CD14-positive monocyte (primary cell): ENCODE results near the gene TP53BP2. TPM values are rescaled to one million over a fixed set of nuclear protein-coding genes. Genes with fewer than 3 reads are reported as not detected.

Experiments used
- DNase-seq, 3 donors: peaks; one replicate each; pipeline ENCODE4 v3.0.0-alpha.2; 2011 to 2022
- H2AFZ ChIP-seq: 2 replicates; pipeline ENCODE4 v1.6.0; 2012; ENCODE audit warnings: mild to moderate bottlenecking, low read depth, low read length, inconsistent platforms; ENCODE audit not compliant: insufficient read depth, poor library complexity, severe bottlenecking
- H3K27ac ChIP-seq, 2 donors: 1 replicate in 1 of 2; 2 replicates in 1 of 2; pipeline ENCODE4 v1.5.1; 2012 to 2013; ENCODE audit warnings: low read length in 2 of 2, control low read depth in 1 of 2, inconsistent platforms in 1 of 2, low read depth in 1 of 2, mild to moderate bottlenecking in 1 of 2
- H3K27me3 ChIP-seq, 2 donors: one replicate each; pipeline versions ENCODE4 v1.6.0 to v1.6.1; 2011 to 2013; ENCODE audit warnings: low read length in 2 of 2; ENCODE audit not compliant: control insufficient read depth in 2 of 2, insufficient read depth in 2 of 2
- H3K36me3 ChIP-seq, 2 donors: replicated peaks in 1 of 2; 1 replicate in 1 of 2; 2 replicates in 1 of 2; pipeline versions ENCODE4 v1.5.1 to v1.6.1; 2012 to 2013; ENCODE audit warnings: low read length in 2 of 2, control low read depth in 1 of 2, inconsistent platforms in 1 of 2, mild to moderate bottlenecking in 1 of 2; ENCODE audit not compliant: insufficient read depth in 2 of 2, control insufficient read depth in 1 of 2
- H3K4me1 ChIP-seq, 2 donors: 1 replicate in 1 of 2; 2 replicates in 1 of 2; pipeline versions ENCODE4 v1.5.1 to v1.6.1; 2012 to 2013; ENCODE audit warnings: low read length in 2 of 2, control low read depth in 1 of 2, inconsistent platforms in 1 of 2, mild to moderate bottlenecking in 1 of 2, moderate library complexity in 1 of 2; ENCODE audit not compliant: insufficient read depth in 2 of 2, control insufficient read depth in 1 of 2
- H3K4me2 ChIP-seq: replicated peaks from 2 replicates; pipeline ENCODE3; 2012; ENCODE audit warnings: low read length, moderate library complexity, mild to moderate bottlenecking; ENCODE audit not compliant: poor library complexity, severe bottlenecking; ENCODE audit errors: extremely low read depth
- H3K4me3 ChIP-seq, 3 experiments: fragments of 200-600 bp in 1 of 3; sonication (generic) in 1 of 3; replicated peaks in 1 of 3; 1 replicate in 2 of 3; 2 replicates in 1 of 3; pipeline ENCODE4 v1.5.1; 2011 to 2013; ENCODE audit warnings: low read length in 3 of 3, mild to moderate bottlenecking in 3 of 3, control low read depth in 2 of 3, low read depth in 2 of 3, inconsistent platforms in 1 of 3, moderate library complexity in 1 of 3
- H3K79me2 ChIP-seq: 2 replicates; pipeline ENCODE4 v1.6.0; 2012; ENCODE audit warnings: mild to moderate bottlenecking, control low read depth, inconsistent platforms, low read length, moderate library complexity; ENCODE audit not compliant: insufficient read depth
- H3K9ac ChIP-seq: 2 replicates; pipeline ENCODE4 v1.6.0; 2017; ENCODE audit warnings: low read length, mild to moderate bottlenecking; ENCODE audit not compliant: insufficient read depth, poor library complexity, severe bottlenecking
- H3K9me3 ChIP-seq, 2 donors: replicated peaks in 1 of 2; 1 replicate in 1 of 2; 2 replicates in 1 of 2; pipeline versions ENCODE4 v1.5.1 to v1.6.1; 2012 to 2013; ENCODE audit warnings: low read length in 2 of 2, control low read depth in 1 of 2; ENCODE audit not compliant: control insufficient read depth in 1 of 2, insufficient read depth in 1 of 2
- H4K20me1 ChIP-seq: 2 replicates; pipeline ENCODE4 v1.6.0; 2012; ENCODE audit warnings: mild to moderate bottlenecking, low read length, control low read depth, moderate library complexity; ENCODE audit not compliant: insufficient read depth
- H3K27ac Mint-ChIP-seq, 7 donors: one replicate each; pipeline ENCODE4 v1.8.0; 2020; ENCODE audit warnings: mild to moderate bottlenecking in 7 of 7, mixed read lengths in 7 of 7, moderate library complexity in 6 of 7, inconsistent platforms in 2 of 7
- H3K27me3 Mint-ChIP-seq, 3 donors: one replicate each; pipeline ENCODE4 v1.8.0; 2021 to 2022; ENCODE audit warnings: low read depth in 3 of 3, mild to moderate bottlenecking in 3 of 3, mixed read lengths in 3 of 3, moderate library complexity in 3 of 3, inconsistent platforms in 1 of 3
- H3K36me3 Mint-ChIP-seq, 2 donors: one replicate each; pipeline ENCODE4 v1.8.0; 2020; ENCODE audit warnings: mixed read lengths in 2 of 2, inconsistent platforms in 1 of 2, mild to moderate bottlenecking in 1 of 2
- H3K4me1 Mint-ChIP-seq: one replicate; pipeline ENCODE4 v1.8.0; 2020; ENCODE audit warnings: mild to moderate bottlenecking, mixed read lengths
- H3K4me3 Mint-ChIP-seq, 2 donors: one replicate each; pipeline ENCODE4 v1.8.0; 2020; ENCODE audit warnings: mild to moderate bottlenecking in 2 of 2, mixed read lengths in 2 of 2, moderate library complexity in 1 of 2
- H3K9me3 Mint-ChIP-seq, 7 donors: one replicate each; pipeline ENCODE4 v1.8.0; 2020 to 2022; ENCODE audit warnings: mixed read lengths in 7 of 7, mild to moderate bottlenecking in 6 of 7, moderate library complexity in 6 of 7, inconsistent platforms in 2 of 7
- CTCF ChIP-seq: fragments of 200-600 bp; IDR thresholded peaks from one replicate; pipeline ENCODE4 v1.8.0; 2022; ENCODE audit warnings: antibody characterized with exemption, mild to moderate bottlenecking
- WGBS: methylation state at CpG from one replicate; pipeline ENCODE4 v1.1.5; 2013; ENCODE audit warnings: missing lambda C conversion rate; ENCODE audit not compliant: insufficient coverage; 5-methylcytosine and 5-hydroxymethylcytosine counted together
- intact Hi-C, 2 donors: fragments of 100-400 bp; cut with micrococcal nuclease; formaldehyde crosslinking; loops; one replicate each; pipeline versions ENCODE4 v1.15.0 to v1.15.1; 2023
- polyA plus RNA-seq, 3 donors: library from polyadenylated mRNA; depleted of rRNA in 1 of 3; unstranded in 2 of 3; stranded (reverse) in 1 of 3; fragments of 300-500 nt in 2 of 3; fragments of >200 nt in 1 of 3; fragmentation: Illumina TruSeq in 2 of 3; gene quantifications; 1 replicate in 2 of 3; 2 replicates in 1 of 3; pipeline ENCODE4 v1.2.3, GENCODE V29; 2012 to 2021

TP53BP2 gene
- polyA plus RNA-seq, 3 donors: 5.7 to 19.7 (median 8.8) TPM

- Histone ChIP-seq H3K79me2 (peaks cover 28% of the 10 kb centered on the region), H4K20me1 (peaks cover 20% of the 10 kb centered on the region), H3K4me2 (no peak overlapping the region), H3K27ac (no peak overlapping the region), H3K27me3 (no peaks in the 10 kb centered on the region), H3K4me3 (no peak overlapping the region), H3K9ac (no peak overlapping the region), H3K9me3 (no peaks in the 10 kb centered on the region), H3K36me3 (no peaks in the 10 kb centered on the region), H3K4me1 (peaks cover 26 to 27% of the 10 kb centered on the region in 2 donors), H2AFZ (no peak overlapping the region)
- Mint-ChIP-seq H3K36me3 (no peaks in the 10 kb centered on the region), H3K27ac (peak overlapping the region in 1 of 7 donors; percentile 40), H3K4me3 (no peak overlapping the region), H3K9me3 (no peaks in the 10 kb centered on the region), H3K27me3 (no peaks in the 10 kb centered on the region), H3K4me1 (peaks cover 27% of the 10 kb centered on the region)
- 92% methylated on average over 2 of the region's 4 CpGs for WGBS
- intact Hi-C loops: loop anchor here in 1 of 2 donors (10.0 kb wide), 1 partner anchor 53 kb away; no protein-coding TSS in a partner anchor
- no peak for TF ChIP-seq CTCF
- no peak for DNase-seq
Observed at GRCh38 chr1:223847781-223848345, 2.1 kb upstream of the TP53BP2 start.

- no peaks in the 10 kb centered on the region for H3K27me3 Mint-ChIP-seq
- peak; percentile 63 to 78 (median 77) for DNase-seq
- Histone ChIP-seq H3K9me3 (no peaks in the 10 kb centered on the region), H3K27me3 (no peaks in the 10 kb centered on the region), H3K27ac (peak overlapping the region; percentile 95 to 98), H3K4me2 (peak overlapping the region; percentile 82), H3K36me3 (no peaks in the 10 kb centered on the region), H3K4me3 (peak overlapping the region; percentile 84 to 93 (median 85)), H3K9ac (peak overlapping the region; percentile 99), H4K20me1 (peaks cover 45% of the 10 kb centered on the region), H2AFZ (peak overlapping the region; percentile 12), H3K79me2 (peaks cover 54% of the 10 kb centered on the region), H3K4me1 (peaks cover 30 to 39% of the 10 kb centered on the region in 2 donors)
- no peaks in the 10 kb centered on the region for H3K9me3 Mint-ChIP-seq
- no peak for TF ChIP-seq CTCF
- H3K4me3 Mint-ChIP-seq: peak overlapping the region; percentile 95 to 97
- peaks cover 38% of the 10 kb centered on the region for H3K4me1 Mint-ChIP-seq
- under 1% methylated on average over 63 of the region's 69 CpGs for WGBS
- H3K36me3 Mint-ChIP-seq: no peaks in the 10 kb centered on the region
- intact Hi-C loops: loop anchor here (2.0 to 10.0 kb wide), 2 partner anchors 34 to 50 kb away; no protein-coding TSS in a partner anchor
- peak overlapping the region; percentile 95 to 98 (median 97) for H3K27ac Mint-ChIP-seq
Observed at GRCh38 chr1:223845037-223845809, 524 bp downstream of the TP53BP2 start.
